Right cardiac atrium (tissue), 5 donors: ENCODE data around the gene TPD52L1. TPM values are rescaled to one million over a fixed set of nuclear protein-coding genes. Genes with fewer than 3 reads are reported as not detected.

Experiments used
- ATAC-seq, 2 donors: fragments of 200-7000 bp; cut with Tn5 transposase; one replicate each; pipeline versions ENCODE4 v1.8.0 to v1.9.1; 2020; ENCODE audit warnings: moderate library complexity in 2 of 2, mild to moderate bottlenecking in 1 of 2
- DNase-seq, 3 donors: peaks; one replicate each; pipeline ENCODE4 v3.0.0-alpha.2; 2020
- H3K27ac ChIP-seq: one replicate; pipeline ENCODE4 v1.5.1; 2013; ENCODE audit warnings: mild to moderate bottlenecking, low read length, control low read depth, moderate library complexity
- H3K27me3 ChIP-seq: one replicate; pipeline ENCODE4 v1.6.1; 2013; ENCODE audit not compliant: control insufficient read depth, insufficient read depth
- H3K4me1 ChIP-seq: one replicate; pipeline ENCODE4 v1.6.1; 2013; ENCODE audit warnings: low read length; ENCODE audit not compliant: control insufficient read depth, insufficient read depth
- H3K4me3 ChIP-seq: one replicate; pipeline ENCODE4 v1.5.1; 2013; ENCODE audit warnings: low read length, control low read depth
- H3K9me3 ChIP-seq: one replicate; pipeline ENCODE4 v1.6.1; 2013; ENCODE audit warnings: low read length; ENCODE audit not compliant: control insufficient read depth
- WGBS: extraction: QIAGEN DNeasy Blood & Tissue Kit; methylation state at CpG from one replicate; pipeline ENCODE4 v1.1.7; 2013; 5-methylcytosine and 5-hydroxymethylcytosine counted together
- intact Hi-C, 4 donors: fragments of 100-400 bp; cut with DNase I; formaldehyde crosslinking; loops; one replicate each; pipeline versions ENCODE4 v1.11.0 to v1.14.0; 2022 to 2023
- polyA plus RNA-seq: library from polyadenylated mRNA; stranded (reverse); fragments of 200-250 nt; gene quantifications from one replicate; pipeline ENCODE4 v1.2.3, GENCODE V29; 2013
- total RNA-seq, 4 donors: library from RNA; stranded (reverse); fragmentation: NEBNext Ultra II Directional; extraction: Animal tissue kit (Norgen Biotek cat#: 25700); gene quantifications; one replicate each; pipeline ENCODE4 v1.2.1, GENCODE V29; 2021
- donor health status: healthy with polysubstance abuse.
- donor health status: DM: no; HTN: yes; CAD: no.
- donor health status: DM: no; HTN: no; CAD: no.
- donor health status: DM: no; HTN: yes; CAD: no; lungs with severe emphysema.
- donor health status: DM: yes; HTN: yes; CAD: no.

The TPD52L1 gene
- total and polyA plus RNA-seq, 5 donors: 14.9 to 36.1 (median 21.4) TPM

DNA sequence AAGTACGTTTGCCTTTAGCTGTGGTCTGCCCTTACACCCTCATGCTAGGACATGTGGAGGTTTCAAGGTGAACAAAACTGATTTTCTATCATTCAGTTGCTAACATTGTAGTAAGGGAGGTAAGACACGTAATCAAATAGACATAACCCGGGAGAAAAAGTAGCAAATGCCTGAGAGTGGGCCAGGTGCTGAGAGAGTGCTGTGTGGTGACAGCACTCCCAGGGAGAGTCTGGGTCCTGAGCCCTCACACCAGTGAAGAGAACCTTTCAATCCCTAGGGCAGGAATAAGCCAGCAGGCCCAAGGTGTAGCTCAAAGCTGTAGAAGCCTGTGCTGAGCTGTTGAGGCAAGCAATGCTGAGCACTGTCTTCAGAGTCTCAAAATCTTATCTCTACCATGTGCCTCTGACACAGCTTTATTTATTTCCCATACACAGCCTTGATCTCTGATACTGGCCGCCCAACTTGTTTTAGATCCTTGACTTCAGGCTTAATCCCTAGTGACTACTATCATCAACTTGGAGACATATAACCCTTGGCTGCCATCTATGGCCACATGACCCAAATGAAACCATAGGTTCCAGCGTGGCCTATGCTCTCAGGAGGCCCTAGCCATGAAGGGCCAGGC lies 55.2 kb downstream of the TPD52L1 start:
- WGBS: 79% methylated on average over 5 of the region's 5 CpGs
- intact Hi-C loops: no loop called here
- DNase-seq: no peak
- no peaks in the 10 kb centered on the region for H3K9me3 ChIP-seq
- H3K4me3 ChIP-seq: no peak overlapping the region
- H3K27ac ChIP-seq: no peak overlapping the region
- peak in 1 of 2 donors; percentile 20 for ATAC-seq
- H3K4me1 ChIP-seq: peaks cover 3% of the 10 kb centered on the region
- no peaks in the 10 kb centered on the region for H3K27me3 ChIP-seq

GRCh38 chr6:125210667-125211066 lies 57.1 kb downstream of the TPD52L1 start:
- DNase-seq (no peak), ATAC-seq (no peak)
- Histone ChIP-seq H3K27ac (no peak overlapping the region), H3K27me3 (no peaks in the 10 kb centered on the region), H3K4me3 (no peak overlapping the region), H3K4me1 (peaks cover 6% of the 10 kb centered on the region), H3K9me3 (no peaks in the 10 kb centered on the region)
- 97% methylated on average over 3 of the region's 3 CpGs for WGBS
- intact Hi-C loops: no loop called here

DNA sequence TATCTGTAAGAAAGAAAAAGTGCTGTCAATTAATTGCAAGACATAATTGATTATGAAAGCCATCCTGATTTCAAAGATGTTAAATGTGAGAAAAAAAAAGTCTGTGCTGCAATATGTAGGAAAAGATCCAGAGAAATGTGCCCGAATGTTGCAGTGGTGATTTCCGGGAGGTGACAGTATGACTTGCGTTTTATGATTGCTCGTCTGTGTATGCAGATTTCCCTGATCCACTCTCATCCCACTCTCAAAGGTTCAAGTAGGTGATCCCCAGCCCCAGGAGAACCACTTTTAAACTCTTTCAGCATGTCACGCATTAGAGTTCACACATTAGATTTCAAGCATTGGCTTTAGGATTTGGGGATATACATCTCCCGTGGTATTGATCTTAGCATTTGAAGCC lies 57.8 kb downstream of the TPD52L1 start:
- intact Hi-C loops: no loop called here
- H3K27ac ChIP-seq: no peak overlapping the region
- 91% methylated on average over 6 of the region's 6 CpGs for WGBS
- ATAC-seq: no peak
- H3K4me1 ChIP-seq: peaks cover 6% of the 10 kb centered on the region
- DNase-seq: no peak
- H3K27me3 ChIP-seq: no peaks in the 10 kb centered on the region
- H3K4me3 ChIP-seq: no peak overlapping the region
- H3K9me3 ChIP-seq: no peaks in the 10 kb centered on the region

DNA sequence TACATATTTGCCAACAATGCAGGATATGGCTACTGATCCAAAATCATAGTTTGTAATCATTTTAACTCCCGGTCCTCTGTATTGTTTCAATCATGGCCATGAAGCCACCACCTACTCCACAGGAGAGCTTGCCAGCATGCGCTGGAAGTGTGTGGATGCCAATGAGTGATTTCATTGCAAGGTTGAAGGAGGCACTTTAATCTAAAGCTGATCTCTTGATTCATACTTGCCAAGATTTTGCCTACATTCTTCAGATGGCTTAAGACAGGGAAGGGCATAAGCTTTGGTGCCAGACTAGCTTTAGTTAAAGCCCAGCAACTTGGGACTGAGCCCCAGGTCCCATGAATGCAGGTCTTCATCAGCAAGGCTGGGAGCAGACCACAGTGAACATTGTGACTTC lies 58.8 kb downstream of the TPD52L1 start:
- H3K27ac ChIP-seq: no peak overlapping the region
- no peak overlapping the region for H3K4me3 ChIP-seq
- DNase-seq (no peak), ATAC-seq (no peak)
- H3K9me3 ChIP-seq: no peaks in the 10 kb centered on the region
- WGBS: 73% methylated on average over 2 of the region's 2 CpGs
- no peaks in the 10 kb centered on the region for H3K27me3 ChIP-seq
- H3K4me1 ChIP-seq: peaks cover 6% of the 10 kb centered on the region
- intact Hi-C loops: no loop called here

DNA sequence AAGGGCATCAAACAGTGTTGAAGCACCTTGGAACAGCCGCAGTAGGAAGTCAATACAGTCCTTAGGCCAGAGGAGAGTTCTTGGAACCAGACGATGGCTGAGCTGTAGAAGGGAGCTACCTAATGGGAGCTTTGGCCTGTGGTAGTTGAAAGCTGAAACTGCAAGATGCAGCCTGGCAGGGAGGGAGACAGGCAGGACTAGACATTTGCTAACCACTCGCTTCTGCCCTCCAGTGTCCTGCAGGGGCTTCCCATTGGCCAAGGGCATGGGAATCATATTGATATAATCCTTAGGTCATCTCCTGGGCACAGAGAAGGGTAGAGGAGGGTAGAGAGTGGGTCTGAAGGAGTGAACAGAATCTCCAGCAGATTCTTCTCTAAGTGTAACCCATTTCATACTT lies 60.4 kb downstream of the TPD52L1 start:
- no peaks in the 10 kb centered on the region for H3K27me3 ChIP-seq
- H3K4me1 ChIP-seq: peaks cover 7% of the 10 kb centered on the region
- intact Hi-C loops: no loop called here
- H3K9me3 ChIP-seq: no peaks in the 10 kb centered on the region
- DNase-seq (no peak), ATAC-seq (peak in 1 of 2 donors; percentile 20)
- 88% methylated on average over 3 of the region's 3 CpGs for WGBS
- H3K4me3 ChIP-seq: no peak overlapping the region
- H3K27ac ChIP-seq: no peak overlapping the region

- ATAC-seq (no peak), DNase-seq (no peak)
- H3K27me3 ChIP-seq: no peaks in the 10 kb centered on the region
- no peaks in the 10 kb centered on the region for H3K9me3 ChIP-seq
- no peak overlapping the region for H3K27ac ChIP-seq
- H3K4me1 ChIP-seq: peaks cover 8% of the 10 kb centered on the region
- H3K4me3 ChIP-seq: no peak overlapping the region
- WGBS: 86% methylated on average over 4 of the region's 4 CpGs
- intact Hi-C loops: no loop called here
These were observed 61.8 kb downstream of the TPD52L1 start for GRCh38 chr6:125215252-125215819.

DNA sequence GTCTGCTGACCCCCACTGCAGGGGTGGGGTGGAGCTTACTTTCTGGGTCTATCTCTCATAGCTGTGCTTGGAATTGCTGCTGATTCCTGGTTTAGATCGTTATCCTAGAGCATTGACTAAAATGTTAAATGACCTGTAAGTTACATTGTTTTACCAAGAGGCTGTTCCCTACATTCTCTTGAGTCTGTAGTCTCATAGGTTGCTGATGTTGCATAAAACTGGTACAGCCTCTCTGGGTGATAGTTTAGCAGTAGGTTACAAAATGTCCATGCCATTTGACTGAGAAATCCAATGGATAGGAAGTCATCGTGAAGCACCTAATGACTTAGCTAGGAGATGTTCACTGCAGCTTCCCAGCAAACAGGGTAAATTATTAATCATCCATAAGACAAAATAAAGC lies 62.4 kb downstream of the TPD52L1 start:
- no peak overlapping the region for H3K4me3 ChIP-seq

DNA sequence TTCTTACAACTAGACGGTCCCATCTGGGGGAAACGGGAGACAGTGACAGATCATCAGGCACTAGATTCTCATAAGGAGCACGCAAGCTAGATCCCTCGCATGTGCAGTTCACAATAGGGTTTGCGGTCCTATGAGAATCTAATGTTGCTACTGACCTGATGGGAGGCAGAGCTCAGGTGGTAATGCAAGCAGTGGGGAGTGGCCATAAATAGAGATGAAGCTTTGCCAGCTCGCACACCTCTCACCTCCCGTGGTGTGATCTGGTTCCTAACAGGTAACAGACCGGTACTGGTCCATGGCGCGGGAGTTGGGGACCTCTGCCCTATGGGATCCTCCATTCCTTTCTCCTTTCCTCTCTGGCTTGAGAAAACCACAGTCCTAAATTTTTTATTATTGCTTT lies 63.8 kb downstream of the TPD52L1 start:
- Histone ChIP-seq H3K4me1 (peaks cover 14% of the 10 kb centered on the region), H3K27me3 (no peaks in the 10 kb centered on the region), H3K9me3 (no peaks in the 10 kb centered on the region), H3K4me3 (no peak overlapping the region), H3K27ac (no peak overlapping the region)
- DNase-seq (no peak), ATAC-seq (no peak)
- intact Hi-C loops: no loop called here
- WGBS: 96% methylated on average over 10 of the region's 10 CpGs

More for the DNA sequence above, 62.4 kb downstream of the TPD52L1 start:
- intact Hi-C loops: no loop called here
- Histone ChIP-seq H3K27ac (no peak overlapping the region), H3K27me3 (no peaks in the 10 kb centered on the region), H3K4me1 (peaks cover 8% of the 10 kb centered on the region), H3K9me3 (no peaks in the 10 kb centered on the region)
- no peak for ATAC-seq
- DNase-seq: no peak
- 94% methylated on average over 2 of the region's 2 CpGs for WGBS

- no peak for DNase-seq
- intact Hi-C loops: no loop called here
- no peak overlapping the region for H3K4me3 ChIP-seq
- WGBS: 95% methylated on average over 2 of the region's 2 CpGs
- H3K4me1 ChIP-seq: peaks cover 14% of the 10 kb centered on the region
- H3K27ac ChIP-seq: no peak overlapping the region
- H3K27me3 ChIP-seq: no peaks in the 10 kb centered on the region
- H3K9me3 ChIP-seq: no peaks in the 10 kb centered on the region
- no peak for ATAC-seq
These were observed 64.4 kb downstream of the TPD52L1 start for GRCh38 chr6:125217992-125218391.

- 87% methylated on average over 5 of the region's 5 CpGs for WGBS
- Histone ChIP-seq H3K9me3 (no peaks in the 10 kb centered on the region), H3K27me3 (no peaks in the 10 kb centered on the region), H3K4me1 (peaks cover 8% of the 10 kb centered on the region), H3K27ac (no peak overlapping the region), H3K4me3 (no peak overlapping the region)
- ATAC-seq (no peak), DNase-seq (no peak)
- intact Hi-C loops: no loop called here
These were observed 65.9 kb downstream of the TPD52L1 start for GRCh38 chr6:125219361-125219895.

- Histone ChIP-seq H3K4me1 (peaks cover 8% of the 10 kb centered on the region), H3K9me3 (no peaks in the 10 kb centered on the region), H3K27me3 (no peaks in the 10 kb centered on the region), H3K4me3 (no peak overlapping the region), H3K27ac (peak overlapping the region; percentile 77)
- 58% methylated on average over 2 of the region's 2 CpGs for WGBS
- DNase-seq (peak; percentile 55 to 87 (median 65)), ATAC-seq (peak; percentile 94 to 95)
- intact Hi-C loops: no loop called here
These were observed 67.1 kb downstream of the TPD52L1 start for GRCh38 chr6:125220712-125221111.
